K562 (cell line): ENCODE measurements around the gene BLTP2. TPM values are rescaled to one million over a fixed set of nuclear protein-coding genes. Genes with fewer than 3 reads are reported as not detected.

Experiments
- CBX1 ChIP-seq: sonication (generic); IDR thresholded peaks from 2 replicates; pipeline ENCODE4 v1.6.1; 2016; ENCODE audit warnings: antibody characterized with exemption, low read depth, mild to moderate bottlenecking
- ELF4 ChIP-seq: fragments of 450-650 bp; formaldehyde crosslinking; IDR thresholded peaks from 2 replicates; pipeline ENCODE4 v1.4.0; 2022; ENCODE audit warnings: missing genetic modification characterization
- FUS ChIP-seq: fragments of 200-400 bp; formaldehyde crosslinking; optimal IDR thresholded peaks from 2 replicates; pipeline ENCODE3; 2017; ENCODE audit warnings: low read depth, low read length
- GABPB1 ChIP-seq: sonication (generic); formaldehyde crosslinking; IDR thresholded peaks from 2 replicates; pipeline ENCODE4 v1.8.0; 2022; ENCODE audit warnings: mild to moderate bottlenecking, missing genetic modification reagents
- HDAC1 ChIP-seq, 2 experiments: fragments of 450-650 bp; IDR thresholded peaks; 2 replicates each; pipeline ENCODE4 v1.6.1; 2016 to 2017; ENCODE audit warnings: inconsistent platforms in 1 of 2, mild to moderate bottlenecking in 1 of 2, moderate library complexity in 1 of 2
- HDAC8 ChIP-seq: fragments of 450-650 bp; IDR thresholded peaks from 2 replicates; pipeline ENCODE4 v1.6.1; 2016; ENCODE audit warnings: mild to moderate bottlenecking, missing genetic modification characterization, moderate library complexity, missing compliant biosample characterization
- HDGF ChIP-seq: fragments of 450-650 bp; IDR thresholded peaks from 2 replicates; pipeline ENCODE4 v1.6.1; 2016
- HMG20B ChIP-seq: fragments of 250-450 bp; sonication (Bioruptor Pico); IDR thresholded peaks from 2 replicates; pipeline ENCODE4 v1.5.0; 2021; ENCODE audit warnings: mild to moderate bottlenecking
- JUND ChIP-seq, 2 experiments: IDR thresholded peaks; 2 replicates in 1 of 2; 3 replicates in 1 of 2; pipeline ENCODE4 v1.6.1; 2011; ENCODE audit warnings: borderline replicate concordance in 2 of 2, low read depth in 2 of 2, low read length in 2 of 2, improper control_type of control experiment in 1 of 2, missing biosample characterization in 1 of 2, missing genetic modification characterization in 1 of 2, missing genetic modification reagents in 1 of 2
- NCOA6 ChIP-seq: fragments of 450-650 bp; IDR thresholded peaks from 2 replicates; pipeline ENCODE4 v1.6.1; 2017; ENCODE audit warnings: mild to moderate bottlenecking
- NRF1 ChIP-seq, 2 experiments: fragments of 450-650 bp; IDR thresholded peaks in 1 of 2; conservative IDR thresholded peaks in 1 of 2; 2 replicates each; pipeline ENCODE4 v1.6.1; 2014; ENCODE audit warnings: mild to moderate bottlenecking in 2 of 2
- OTX1 ChIP-seq: fragments of 450-650 bp; formaldehyde crosslinking; IDR thresholded peaks from 2 replicates; pipeline ENCODE4 v1.4.0; 2022; ENCODE audit warnings: mild to moderate bottlenecking
- POLR2H ChIP-seq: IDR thresholded peaks from 2 replicates; pipeline ENCODE4 v1.6.1; 2016; ENCODE audit warnings: missing genetic modification characterization, low read depth, mild to moderate bottlenecking, control low read depth, missing compliant biosample characterization, moderate library complexity
- RNF2 ChIP-seq: sonication (generic); IDR thresholded peaks from 2 replicates; pipeline ENCODE4 v1.6.1; 2016
- SUPT5H ChIP-seq: fragments of 450-650 bp; IDR thresholded peaks from 2 replicates; pipeline ENCODE4 v1.6.1; 2016
- ZFX ChIP-seq: sonication (generic); formaldehyde crosslinking; IDR thresholded peaks from 2 replicates; pipeline ENCODE4 v1.8.0; 2022; ENCODE audit warnings: mild to moderate bottlenecking, missing genetic modification reagents, moderate library complexity
- ZNF12 ChIP-seq: sonication (generic); formaldehyde crosslinking; IDR thresholded peaks from 2 replicates; pipeline ENCODE4 v1.4.0; 2020; ENCODE audit warnings: mild to moderate bottlenecking, missing genetic modification reagents
- polyA plus RNA-seq, 8 experiments: library from polyadenylated mRNA; depleted of rRNA in 4 of 8; stranded (reverse) in 5 of 8; unstranded in 3 of 8; fragments of >200 nt; fragmentation: Nextera tagmentation in 2 of 8; fragmentation: Illumina TruSeq in 1 of 8; extraction: Ambion mirVana in 2 of 8; extraction: Trizol in 1 of 8; gene quantifications; 2 replicates each; pipeline versions ENCODE4 v1.2.1 to v1.2.3, GENCODE V29; 2011 to 2014; ENCODE audit warnings: inconsistent platforms in 1 of 8, missing spikeins in 1 of 8
- total RNA-seq, 7 experiments: library from RNA; depleted of rRNA in 6 of 7; stranded (reverse); fragments of >200 nt in 6 of 7; fragmentation: Illumina TruSeq in 2 of 7; extraction: Trizol in 2 of 7; gene quantifications; 2 replicates each; pipeline versions ENCODE4 v1.2.1 to v1.2.3, GENCODE V29; 2011 to 2021; ENCODE audit warnings: low replicate concordance in 1 of 7
- TF ChIP-seq, protein P1 (sequence below), 2 experiments: fragments of 150-350 bp in 1 of 2; IDR thresholded peaks; 2 replicates each; pipeline ENCODE4 v1.6.1; 2012 to 2016; ENCODE audit warnings: low read depth in 2 of 2, low read length in 2 of 2, mild to moderate bottlenecking in 1 of 2, moderate library complexity in 1 of 2
- TF ChIP-seq, protein P2 (sequence below), 2 experiments: fragments of 450-650 bp in 1 of 2; sonication (generic) in 1 of 2; formaldehyde crosslinking in 1 of 2; IDR thresholded peaks in 1 of 2; conservative IDR thresholded peaks in 1 of 2; 2 replicates each; pipeline versions ENCODE4 v1.6.1 to v1.8.1; 2016 to 2023; ENCODE audit warnings: mild to moderate bottlenecking in 2 of 2, moderate library complexity in 2 of 2, inconsistent platforms in 1 of 2, missing genetic modification reagents in 1 of 2
- TF ChIP-seq, protein P3 (sequence below): fragments of 200-800 bp; sonication (Bioruptor generic); IDR thresholded peaks from 2 replicates; pipeline ENCODE4 v1.6.1; 2017; ENCODE audit warnings: missing genetic modification characterization, missing compliant biosample characterization

BLTP2 gene
- total and polyA plus RNA-seq, 9 of the 15 experiments (the other 6 are each of a cell fraction or from before 2014, with no cell fraction given), result 14.7 to 174 (median 103) TPM

DNA sequence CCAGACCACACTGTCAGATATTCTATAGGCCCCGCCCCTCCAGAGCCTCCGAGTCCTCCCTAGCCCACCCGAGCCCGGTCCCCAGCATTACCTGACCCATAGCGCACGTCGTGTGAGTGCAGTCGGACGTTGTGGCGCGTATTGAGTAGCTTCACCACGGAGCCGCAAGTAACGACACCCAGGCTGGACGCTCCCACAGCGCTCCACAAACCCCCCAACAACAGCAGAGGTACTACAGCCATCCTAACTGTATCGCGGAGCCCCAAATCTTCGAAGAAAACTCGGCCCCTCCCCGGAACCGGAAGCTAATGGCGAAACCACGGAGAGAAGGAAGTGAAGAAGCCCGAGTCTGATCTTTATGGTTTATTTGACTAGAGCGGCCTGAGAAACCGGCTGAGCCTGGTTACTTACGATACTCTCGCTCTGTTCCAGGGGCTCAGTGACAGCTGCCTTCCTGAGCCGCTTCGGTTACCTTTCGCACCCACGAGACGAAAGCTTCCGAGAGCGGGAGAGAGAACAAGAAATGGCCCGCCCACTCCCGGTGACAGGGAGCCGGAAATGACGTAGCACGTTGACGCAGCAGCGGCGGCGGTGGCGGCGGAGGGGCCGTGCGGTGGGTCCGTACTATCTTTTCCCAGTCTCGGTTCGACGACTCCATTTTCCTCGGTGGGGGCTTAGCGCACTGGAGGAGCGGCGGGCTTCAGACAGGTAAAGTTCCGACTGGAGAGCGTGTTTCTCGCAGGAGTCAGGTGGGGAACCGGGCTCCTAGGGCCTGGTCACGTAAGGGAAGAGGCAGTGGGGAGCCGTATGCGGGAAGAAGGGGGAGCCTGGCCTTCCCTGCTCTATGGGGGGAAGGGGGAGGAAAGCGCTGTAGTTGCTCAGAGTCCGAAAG, 16.9 kb upstream of the BLTP2 start, which contains the start of the genes SDF2 and SUPT6H (continued):
- TF ChIP-seq, protein P1, sequence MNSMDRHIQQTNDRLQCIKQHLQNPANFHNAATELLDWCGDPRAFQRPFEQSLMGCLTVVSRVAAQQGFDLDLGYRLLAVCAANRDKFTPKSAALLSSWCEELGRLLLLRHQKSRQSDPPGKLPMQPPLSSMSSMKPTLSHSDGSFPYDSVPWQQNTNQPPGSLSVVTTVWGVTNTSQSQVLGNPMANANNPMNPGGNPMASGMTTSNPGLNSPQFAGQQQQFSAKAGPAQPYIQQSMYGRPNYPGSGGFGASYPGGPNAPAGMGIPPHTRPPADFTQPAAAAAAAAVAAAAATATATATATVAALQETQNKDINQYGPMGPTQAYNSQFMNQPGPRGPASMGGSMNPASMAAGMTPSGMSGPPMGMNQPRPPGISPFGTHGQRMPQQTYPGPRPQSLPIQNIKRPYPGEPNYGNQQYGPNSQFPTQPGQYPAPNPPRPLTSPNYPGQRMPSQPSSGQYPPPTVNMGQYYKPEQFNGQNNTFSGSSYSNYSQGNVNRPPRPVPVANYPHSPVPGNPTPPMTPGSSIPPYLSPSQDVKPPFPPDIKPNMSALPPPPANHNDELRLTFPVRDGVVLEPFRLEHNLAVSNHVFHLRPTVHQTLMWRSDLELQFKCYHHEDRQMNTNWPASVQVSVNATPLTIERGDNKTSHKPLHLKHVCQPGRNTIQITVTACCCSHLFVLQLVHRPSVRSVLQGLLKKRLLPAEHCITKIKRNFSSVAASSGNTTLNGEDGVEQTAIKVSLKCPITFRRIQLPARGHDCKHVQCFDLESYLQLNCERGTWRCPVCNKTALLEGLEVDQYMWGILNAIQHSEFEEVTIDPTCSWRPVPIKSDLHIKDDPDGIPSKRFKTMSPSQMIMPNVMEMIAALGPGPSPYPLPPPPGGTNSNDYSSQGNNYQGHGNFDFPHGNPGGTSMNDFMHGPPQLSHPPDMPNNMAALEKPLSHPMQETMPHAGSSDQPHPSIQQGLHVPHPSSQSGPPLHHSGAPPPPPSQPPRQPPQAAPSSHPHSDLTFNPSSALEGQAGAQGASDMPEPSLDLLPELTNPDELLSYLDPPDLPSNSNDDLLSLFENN (IDR thresholded peaks at IDR 0.05; ENCODE audit: low read depth in 2 of 2, low read length in 2 of 2), result peak in 1 of 2 experiments; percentile 37; a peak in 1 of 4 replicates
- TF ChIP-seq POLR2H (tag) (peak; percentile 82), NCOA6 (peak; percentile 85), NRF1 (conservative IDR thresholded peaks at IDR 0.05 in 1 of 2, IDR thresholded peaks at IDR 0.05 in 1 of 2) (0 out of 4 replicates have a peak, but pooled peaks have one; percentile 27 to 44), OTX1 (0 out of 2 replicates have a peak, but pooled peaks have one; percentile 38), RNF2 (0 out of 2 replicates have a peak, but pooled peaks have one; percentile 18), HDAC1 (IDR thresholded peaks at IDR 0.05) (peak in 1 of 2 experiments; percentile 89; a peak in 2 of 4 replicates), ELF4 (CRISPR knock-in tag) (peak; percentile 64; the same call in 1 of the 2 replicates), SUPT5H (peak; percentile 97), HDGF (no peak), JUND (IDR thresholded peaks at IDR 0.05; ENCODE audit: borderline replicate concordance, low read depth, low read length) (peak; percentile 77), JUND (tag; IDR thresholded peaks at IDR 0.05; ENCODE audit: borderline replicate concordance, low read depth, low read length) (peak; percentile 68; the same call in 2 of the 3 replicates), HDAC8 (tag) (no peak), FUS (no peak), ZFX (CRISPR knock-in tag) (peak; percentile 90), CBX1 (peak; percentile 86; the same call in 1 of the 2 replicates), GABPB1 (CRISPR knock-in tag) (peak; percentile 96), ZNF12 (CRISPR knock-in tag) (0 out of 2 replicates have a peak, but pooled peaks have one; percentile 32), HMG20B (CRISPR knock-in tag) (no peak; the same call in 1 of the 2 replicates)
- TF ChIP-seq, protein P2, sequence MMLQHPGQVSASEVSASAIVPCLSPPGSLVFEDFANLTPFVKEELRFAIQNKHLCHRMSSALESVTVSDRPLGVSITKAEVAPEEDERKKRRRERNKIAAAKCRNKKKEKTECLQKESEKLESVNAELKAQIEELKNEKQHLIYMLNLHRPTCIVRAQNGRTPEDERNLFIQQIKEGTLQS (IDR thresholded peaks at IDR 0.05), result peak; percentile 86
- TF ChIP-seq, protein P2 (CRISPR knock-in tag; conservative IDR thresholded peaks at IDR 0.05), result peak; percentile 70; the same call in 1 of the 2 replicates
- TF ChIP-seq, protein P3, sequence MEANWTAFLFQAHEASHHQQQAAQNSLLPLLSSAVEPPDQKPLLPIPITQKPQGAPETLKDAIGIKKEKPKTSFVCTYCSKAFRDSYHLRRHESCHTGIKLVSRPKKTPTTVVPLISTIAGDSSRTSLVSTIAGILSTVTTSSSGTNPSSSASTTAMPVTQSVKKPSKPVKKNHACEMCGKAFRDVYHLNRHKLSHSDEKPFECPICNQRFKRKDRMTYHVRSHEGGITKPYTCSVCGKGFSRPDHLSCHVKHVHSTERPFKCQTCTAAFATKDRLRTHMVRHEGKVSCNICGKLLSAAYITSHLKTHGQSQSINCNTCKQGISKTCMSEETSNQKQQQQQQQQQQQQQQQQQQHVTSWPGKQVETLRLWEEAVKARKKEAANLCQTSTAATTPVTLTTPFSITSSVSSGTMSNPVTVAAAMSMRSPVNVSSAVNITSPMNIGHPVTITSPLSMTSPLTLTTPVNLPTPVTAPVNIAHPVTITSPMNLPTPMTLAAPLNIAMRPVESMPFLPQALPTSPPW, result peak; percentile 89
